Cardiac fibroblast (primary cell): Measurements from ENCODE around the gene PCDHGA1.
"Not testable (repeated sequence)": the region's sequence is repeated elsewhere in the genome, so short reads cannot be mapped to it uniquely, and the experiment has no call there.

Experiments used
- DNase-seq, 2 donors: peaks; one replicate each; pipeline versions ENCODE4 v3.0.0 to v3.0.0-alpha.2; 2010; ENCODE audit warnings: low read depth in 2 of 2
- H3K4me3 ChIP-seq, 2 donors: replicated peaks in 1 of 2; 1 replicate in 1 of 2; 2 replicates in 1 of 2; pipeline ENCODE4 v1.5.1; 2011; ENCODE audit warnings: low read depth in 2 of 2, low read length in 2 of 2, mild to moderate bottlenecking in 2 of 2, moderate library complexity in 1 of 2
- TF ChIP-seq, protein P1 (sequence below): IDR thresholded peaks from one replicate; pipeline ENCODE4 v1.5.1; 2011; ENCODE audit warnings: low read depth, mild to moderate bottlenecking, low read length, inconsistent platforms

Gene PCDHGA1

DNA sequence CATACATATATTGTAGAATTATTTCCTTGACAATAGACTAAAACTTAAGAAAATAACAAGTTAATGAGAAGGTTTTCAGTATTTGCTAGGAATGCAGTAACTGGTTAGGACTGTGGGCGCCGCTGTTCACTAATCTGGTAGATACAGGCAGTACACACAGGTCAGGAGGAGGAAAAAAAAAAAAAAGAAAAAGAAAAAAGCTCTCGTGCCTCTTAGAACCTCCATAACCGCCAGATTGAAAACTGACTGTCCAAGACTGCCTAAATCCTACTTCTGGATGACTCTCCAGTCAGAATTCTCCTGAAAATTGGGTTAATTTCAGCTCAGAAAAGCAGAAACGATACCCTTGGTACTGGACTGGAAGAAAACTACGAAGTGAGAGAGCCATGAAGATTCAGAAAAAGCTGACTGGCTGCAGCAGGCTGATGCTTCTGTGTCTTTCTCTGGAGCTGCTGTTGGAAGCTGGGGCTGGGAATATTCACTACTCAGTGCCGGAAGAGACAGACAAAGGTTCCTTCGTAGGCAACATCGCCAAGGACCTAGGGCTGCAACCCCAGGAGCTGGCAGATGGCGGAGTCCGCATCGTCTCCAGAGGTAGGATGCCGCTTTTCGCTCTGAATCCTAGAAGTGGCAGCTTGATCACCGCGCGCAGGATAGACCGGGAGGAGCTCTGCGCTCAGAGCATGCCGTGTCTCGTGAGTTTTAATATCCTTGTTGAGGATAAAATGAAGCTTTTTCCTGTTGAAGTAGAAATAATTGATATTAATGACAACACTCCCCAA lies at the start of gene PCDHGA1:
TSS of gene PCDHGA1 (plus strand) at position 216 of the 782 bp plus-strand sequence.
- peak; percentile 59 to 75 for DNase-seq
- H3K4me3 ChIP-seq: peak within 1 kb of the TSS; percentile 0 to 35
- TF ChIP-seq, protein P1, sequence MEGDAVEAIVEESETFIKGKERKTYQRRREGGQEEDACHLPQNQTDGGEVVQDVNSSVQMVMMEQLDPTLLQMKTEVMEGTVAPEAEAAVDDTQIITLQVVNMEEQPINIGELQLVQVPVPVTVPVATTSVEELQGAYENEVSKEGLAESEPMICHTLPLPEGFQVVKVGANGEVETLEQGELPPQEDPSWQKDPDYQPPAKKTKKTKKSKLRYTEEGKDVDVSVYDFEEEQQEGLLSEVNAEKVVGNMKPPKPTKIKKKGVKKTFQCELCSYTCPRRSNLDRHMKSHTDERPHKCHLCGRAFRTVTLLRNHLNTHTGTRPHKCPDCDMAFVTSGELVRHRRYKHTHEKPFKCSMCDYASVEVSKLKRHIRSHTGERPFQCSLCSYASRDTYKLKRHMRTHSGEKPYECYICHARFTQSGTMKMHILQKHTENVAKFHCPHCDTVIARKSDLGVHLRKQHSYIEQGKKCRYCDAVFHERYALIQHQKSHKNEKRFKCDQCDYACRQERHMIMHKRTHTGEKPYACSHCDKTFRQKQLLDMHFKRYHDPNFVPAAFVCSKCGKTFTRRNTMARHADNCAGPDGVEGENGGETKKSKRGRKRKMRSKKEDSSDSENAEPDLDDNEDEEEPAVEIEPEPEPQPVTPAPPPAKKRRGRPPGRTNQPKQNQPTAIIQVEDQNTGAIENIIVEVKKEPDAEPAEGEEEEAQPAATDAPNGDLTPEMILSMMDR: peak; percentile 72

DNA sequence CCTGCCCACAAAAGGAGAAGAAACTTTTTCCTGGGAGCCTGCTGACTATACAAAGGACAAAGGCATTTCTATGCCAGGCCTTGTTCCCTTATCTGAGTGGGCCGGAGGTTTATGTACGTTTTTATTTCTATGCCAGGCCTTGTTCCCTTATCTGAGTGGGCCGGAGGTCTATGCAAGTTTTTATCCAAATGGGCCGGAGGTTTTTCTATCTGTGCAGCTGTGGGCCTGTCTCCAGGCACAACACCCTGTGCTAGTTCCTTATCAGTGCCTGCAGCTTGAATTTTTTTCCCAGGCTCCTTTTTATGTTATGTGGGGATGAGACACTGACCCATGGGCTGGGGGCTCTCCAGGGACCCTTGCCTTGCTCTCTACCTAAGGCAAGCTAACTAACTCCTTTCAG lies 31.9 kb upstream of the PCDHGA1 start:
- DNase-seq: peak in 1 of 2 donors; percentile 31
- TF ChIP-seq, protein P1: no peak
- H3K4me3 ChIP-seq: no peak overlapping the region

- H3K4me3 ChIP-seq: no peak within 1 kb of the TSS
- DNase-seq: no peak
- TF ChIP-seq, protein P1: no peak
Measured at GRCh38 chr5:141303756-141304155, 26.6 kb upstream of the PCDHGA1 start, which contains the start of gene SLC25A2. Gene SLC25A2 (minus strand): TSS chr5:141304049. CDS start chr5:141303865, 184 bp downstream.

- no peak for DNase-seq
Measured at GRCh38 chr5:141306630-141307029, 23.7 kb upstream of the PCDHGA1 start.

DNA sequence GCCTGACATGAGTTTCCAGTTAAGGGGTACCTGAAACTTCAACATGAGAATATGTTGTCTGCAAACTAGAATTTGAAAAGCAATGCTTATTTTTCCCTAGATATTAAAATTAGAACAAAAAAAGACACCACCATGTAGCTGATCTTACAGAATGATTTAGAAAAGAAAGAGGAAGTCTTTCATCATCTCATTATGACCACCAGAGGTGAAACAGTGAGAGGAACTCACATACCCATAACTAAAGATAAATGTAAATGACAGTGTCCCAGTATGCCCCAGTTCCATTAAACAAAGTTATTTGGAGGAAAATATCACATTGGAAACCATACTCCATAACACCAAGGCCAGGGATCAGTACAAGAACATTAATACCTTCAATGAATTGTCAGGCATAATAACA lies 16.6 kb upstream of the PCDHGA1 start:
- DNase-seq: no peak
- no peak overlapping the region for H3K4me3 ChIP-seq
- TF ChIP-seq, protein P1: no peak

More at GRCh38 chr5:141306630-141307029, 23.7 kb upstream of the PCDHGA1 start:
- no peak overlapping the region for H3K4me3 ChIP-seq
- TF ChIP-seq, protein P1: no peak

DNA sequence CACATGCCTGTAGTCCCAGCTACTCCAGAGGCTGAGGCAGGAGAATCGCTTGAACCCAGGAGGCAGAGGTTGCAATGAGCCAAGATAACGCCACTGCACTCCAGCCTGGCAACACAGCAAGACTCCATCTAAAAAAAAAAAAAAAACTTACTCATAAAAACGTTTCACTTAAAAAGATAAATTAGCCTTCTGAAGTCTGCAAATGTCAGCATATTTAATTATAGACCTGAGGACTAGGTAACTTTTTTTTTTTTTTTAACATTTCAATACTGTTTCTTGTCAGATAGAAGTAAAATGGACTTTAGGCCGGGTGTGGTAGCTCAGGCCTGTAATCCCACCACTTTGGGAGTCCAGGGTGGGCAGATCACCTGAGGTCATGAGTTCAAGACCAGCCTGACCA lies 13.4 kb upstream of the PCDHGA1 start:
- DNase-seq, H3K4me3 ChIP-seq: not testable (repeated sequence)

- DNase-seq: no peak
- TF ChIP-seq, protein P1: no peak
- H3K4me3 ChIP-seq: no peak overlapping the region
Measured at GRCh38 chr5:141319202-141319601, 11.1 kb upstream of the PCDHGA1 start.
